Right hindlimb (tissue), 1 donor: ENCODE results near the gene GLI3.

ENCODE experiments used
- DNase-seq: peaks from one replicate; pipeline ENCODE4 v3.0.0-alpha.2; 2018

Gene GLI3

GRCh38 chr7:42137941-42138340 lies 99.1 kb downstream of the GLI3 start:
- no peak for DNase-seq

GRCh38 chr7:42137431-42137830 lies 99.6 kb downstream of the GLI3 start:
- DNase-seq = no peak

- DNase-seq = no peak
Observed at GRCh38 chr7:42135728-42136127, 101.3 kb downstream of the GLI3 start.

GRCh38 chr7:42134276-42134876 lies 102.6 kb downstream of the GLI3 start:
- DNase-seq = no peak

GRCh38 chr7:42133321-42133720 lies 103.7 kb downstream of the GLI3 start:
- DNase-seq = no peak

- no peak for DNase-seq
Observed at GRCh38 chr7:42128703-42129102, 108.3 kb downstream of the GLI3 start.

GRCh38 chr7:42127232-42127622 lies 109.8 kb downstream of the GLI3 start:
- DNase-seq = no peak

- DNase-seq = no peak
Observed at GRCh38 chr7:42126475-42127231, 110.4 kb downstream of the GLI3 start.

- no peak for DNase-seq
Observed at GRCh38 chr7:42125321-42125720, 111.7 kb downstream of the GLI3 start.

GRCh38 chr7:42123716-42124115 lies 113.3 kb downstream of the GLI3 start:
- DNase-seq = no peak

- DNase-seq = no peak
Observed at GRCh38 chr7:42120191-42120590, 116.8 kb downstream of the GLI3 start.

GRCh38 chr7:42117201-42117600 lies 119.8 kb downstream of the GLI3 start:
- no peak for DNase-seq

- DNase-seq = no peak
Observed at GRCh38 chr7:42115795-42116194, 121.2 kb downstream of the GLI3 start.

- DNase-seq = no peak
Observed at GRCh38 chr7:42110333-42110732, 126.7 kb downstream of the GLI3 start.

- DNase-seq = no peak
Observed at GRCh38 chr7:42108803-42109528, 128.0 kb downstream of the GLI3 start.

- peak; percentile 76 for DNase-seq
Observed at GRCh38 chr7:42107484-42108240, 129.3 kb downstream of the GLI3 start.

GRCh38 chr7:42106562-42106961 lies 130.4 kb downstream of the GLI3 start:
- no peak for DNase-seq

GRCh38 chr7:42105554-42106358 lies 131.3 kb downstream of the GLI3 start:
- peak; percentile 61 for DNase-seq

- DNase-seq = no peak
Observed at GRCh38 chr7:42104694-42105093, 132.3 kb downstream of the GLI3 start.

GRCh38 chr7:42104231-42104630 lies 132.8 kb downstream of the GLI3 start:
- no peak for DNase-seq

GRCh38 chr7:42103456-42103855 lies 133.6 kb downstream of the GLI3 start:
- no peak for DNase-seq

- no peak for DNase-seq
Observed at GRCh38 chr7:42103020-42103419, 134.0 kb downstream of the GLI3 start.
